SK-N-SH (cell line): Measurements from ENCODE around the gene EFCAB12. TPM values are rescaled to one million over a fixed set of nuclear protein-coding genes. Genes with fewer than 3 reads are reported as not detected.

Source experiments
- CTCF ChIA-PET: fragments of 300-600, 350-600 bp; formaldehyde crosslinking; extraction: SDS; loops from one replicate; lab custom pipeline; 2021; lab: Yijun Ruan, JAX
- POLR2A ChIA-PET: fragments of 350-600 bp; sonication (Branson Sonifier 250); formaldehyde crosslinking; extraction: SDS; loops from one replicate; lab custom pipeline; 2020; ENCODE audit warnings: antibody characterized with exemption, inconsistent platforms; lab: Yijun Ruan, JAX
- DNase-seq: peaks from one replicate; pipeline ENCODE4 v3.0.0; 2012
- H2AFZ ChIP-seq: fragments of 200-600 bp; sonication (generic); 2 replicates; pipeline ENCODE4 v1.8.1; 2016; ENCODE audit warnings: antibody characterized with exemption, mild to moderate bottlenecking, low read depth
- H3F3A ChIP-seq: fragments of 200-600 bp; sonication (generic); replicated peaks from 2 replicates; pipeline ENCODE3; 2016; ENCODE audit warnings: antibody characterized with exemption, mild to moderate bottlenecking; ENCODE audit not compliant: insufficient read depth
- H3K27ac ChIP-seq, 2 experiments: fragments of 200-500 bp in 1 of 2; fragments of 200-600 bp in 1 of 2; sonication (Bioruptor generic) in 1 of 2; sonication (generic), shearing (Covaris generic) in 1 of 2; 2 replicates each; pipeline versions ENCODE4 v1.5.1 to v1.6.1; 2014 to 2016; ENCODE audit warnings: low read depth in 2 of 2, inconsistent platforms in 1 of 2, low read length in 1 of 2, mild to moderate bottlenecking in 1 of 2, mixed read lengths in 1 of 2
- H3K27me3 ChIP-seq: fragments of 200-600 bp; sonication (generic), shearing (Covaris generic); 2 replicates; pipeline ENCODE4 v1.6.1; 2016; ENCODE audit warnings: mixed run types; ENCODE audit not compliant: insufficient read depth
- H3K36me3 ChIP-seq, 2 experiments: fragments of 200-500 bp in 1 of 2; fragments of 200-600 bp in 1 of 2; sonication (Bioruptor generic) in 1 of 2; sonication (generic) in 1 of 2; replicated peaks in 1 of 2; 2 replicates each; pipeline versions ENCODE3 to v1.5.1; 2014 to 2016; ENCODE audit warnings: low read length in 1 of 2, mild to moderate bottlenecking in 1 of 2; ENCODE audit not compliant: insufficient read depth in 2 of 2, control insufficient read depth in 1 of 2
- H3K4me1 ChIP-seq, 2 experiments: fragments of 200-500 bp in 1 of 2; fragments of 200-600 bp in 1 of 2; sonication (Bioruptor generic) in 1 of 2; sonication (generic), shearing (Covaris generic) in 1 of 2; 2 replicates each; pipeline versions ENCODE4 v1.5.1 to v1.6.1; 2014 to 2016; ENCODE audit warnings: low read depth in 1 of 2, low read length in 1 of 2, mixed run types in 1 of 2; ENCODE audit not compliant: insufficient read depth in 2 of 2, control insufficient read depth in 1 of 2
- H3K4me2 ChIP-seq: fragments of 200-600 bp; sonication (generic), shearing (Covaris generic); 2 replicates; pipeline ENCODE4 v1.6.1; 2017; ENCODE audit warnings: mixed run types
- H3K4me3 ChIP-seq, 2 experiments: fragments of 200-500 bp in 1 of 2; fragments of 200-600 bp in 1 of 2; sonication (Bioruptor generic) in 1 of 2; sonication (generic), shearing (Covaris generic) in 1 of 2; 2 replicates each; pipeline versions ENCODE4 v1.5.1 to v1.8.1; 2014 to 2016; ENCODE audit warnings: low read depth in 2 of 2, inconsistent platforms in 1 of 2, low read length in 1 of 2, mild to moderate bottlenecking in 1 of 2, mixed read lengths in 1 of 2, moderate library complexity in 1 of 2
- H3K79me2 ChIP-seq: fragments of 200-600 bp; sonication (generic); 2 replicates; pipeline ENCODE4 v1.8.1; 2017; ENCODE audit warnings: mild to moderate bottlenecking; ENCODE audit not compliant: insufficient read depth
- H3K9ac ChIP-seq: fragments of 200-600 bp; sonication (generic); 2 replicates; pipeline ENCODE4 v1.6.1; 2017; ENCODE audit warnings: mixed run types
- H3K9me2 ChIP-seq: fragments of 200-600 bp; sonication (generic); 2 replicates; pipeline ENCODE4 v1.6.1; 2017; ENCODE audit warnings: mixed run types
- H3K9me3 ChIP-seq: fragments of 200-600 bp; sonication (generic); 2 replicates; pipeline ENCODE4 v1.6.1; 2017; ENCODE audit warnings: mixed run types, mild to moderate bottlenecking, moderate library complexity
- H4K20me1 ChIP-seq: fragments of 200-600 bp; sonication (generic); 2 replicates; pipeline ENCODE4 v1.6.1; 2017; ENCODE audit warnings: mild to moderate bottlenecking, mixed run types; ENCODE audit not compliant: insufficient read depth
- CHD2 ChIP-seq: fragments of 150-350 bp; IDR thresholded peaks from 2 replicates; pipeline ENCODE4 v1.6.1; 2018; ENCODE audit warnings: low read length; ENCODE audit not compliant: partially characterized antibody
- CTCF ChIP-seq: fragments of 200-600 bp; sonication (generic); IDR thresholded peaks from 2 replicates; pipeline ENCODE4 v1.6.1; 2017; ENCODE audit warnings: antibody characterized with exemption, mild to moderate bottlenecking, moderate library complexity
- EP300 ChIP-seq, 2 experiments: IDR thresholded peaks; 2 replicates each; pipeline versions ENCODE4 v1.4.0 to v1.6.1; 2012; ENCODE audit warnings: borderline replicate concordance in 1 of 2, low read depth in 1 of 2, low read length in 1 of 2
- FOXJ3 ChIP-seq: sonication (generic); formaldehyde crosslinking; IDR thresholded peaks from 2 replicates; pipeline ENCODE4 v1.5.1; 2020; ENCODE audit warnings: mild to moderate bottlenecking, missing genetic modification reagents
- FOXM1 ChIP-seq: IDR thresholded peaks from 2 replicates; pipeline ENCODE4 v1.4.0; 2012; ENCODE audit warnings: low read depth, mild to moderate bottlenecking
- GABPA ChIP-seq: IDR thresholded peaks from 2 replicates; pipeline ENCODE4 v1.4.0; 2012; ENCODE audit warnings: low read depth, mild to moderate bottlenecking
- GATA2 ChIP-seq: sonication (generic); formaldehyde crosslinking; IDR thresholded peaks from 2 replicates; pipeline ENCODE4 v1.5.0; 2020; ENCODE audit warnings: mild to moderate bottlenecking, missing genetic modification reagents
- MXI1 ChIP-seq: IDR thresholded peaks from 2 replicates; pipeline ENCODE4 v1.6.1; 2012; ENCODE audit warnings: mild to moderate bottlenecking, low read depth, low read length, improper control_type of control experiment
- NRF1 ChIP-seq: IDR thresholded peaks from 2 replicates; pipeline ENCODE4 v1.6.1; 2012; ENCODE audit warnings: low read depth, mild to moderate bottlenecking, low read length
- RAD21 ChIP-seq: IDR thresholded peaks from 2 replicates; pipeline ENCODE4 v1.6.1; 2012; ENCODE audit warnings: mild to moderate bottlenecking, low read length
- RCOR1 ChIP-seq: fragments of 150-350 bp; IDR thresholded peaks from 2 replicates; pipeline ENCODE4 v1.6.1; 2017; ENCODE audit warnings: antibody characterized with exemption, low read length
- RXRA ChIP-seq: IDR thresholded peaks from 2 replicates; pipeline ENCODE4 v1.4.0; 2012; ENCODE audit warnings: low read depth, mild to moderate bottlenecking, borderline replicate concordance
- ZBTB33 ChIP-seq: IDR thresholded peaks from 2 replicates; pipeline ENCODE4 v1.4.0; 2012; ENCODE audit warnings: low read depth, borderline replicate concordance
- WGBS: methylation state at CpG from one replicate; pipeline ENCODE4 v1.1.6; 2017; ENCODE audit warnings: low lambda C conversion rate; 5-methylcytosine and 5-hydroxymethylcytosine counted together
- polyA plus RNA-seq, 3 experiments: library from polyadenylated mRNA; depleted of rRNA; stranded (reverse); fragments of >200 nt; gene quantifications; 2 replicates each; pipeline ENCODE4 v1.2.3, GENCODE V29; 2012
- TF ChIP-seq, protein P1 (sequence below): fragments of 150-350 bp; IDR thresholded peaks from 2 replicates; pipeline ENCODE4 v1.6.1; 2016; ENCODE audit warnings: mild to moderate bottlenecking, low read depth, low read length
- TF ChIP-seq, protein P2 (sequence below): IDR thresholded peaks from 2 replicates; pipeline ENCODE4 v1.4.0; 2012; ENCODE audit warnings: low read depth

EFCAB12 gene
- polyA plus RNA-seq, 1 of the 3 experiments (the other 2 are of a cell fraction): 0.38 TPM

- TF ChIP-seq ZBTB33: no peak
- TF ChIP-seq, protein P1, sequence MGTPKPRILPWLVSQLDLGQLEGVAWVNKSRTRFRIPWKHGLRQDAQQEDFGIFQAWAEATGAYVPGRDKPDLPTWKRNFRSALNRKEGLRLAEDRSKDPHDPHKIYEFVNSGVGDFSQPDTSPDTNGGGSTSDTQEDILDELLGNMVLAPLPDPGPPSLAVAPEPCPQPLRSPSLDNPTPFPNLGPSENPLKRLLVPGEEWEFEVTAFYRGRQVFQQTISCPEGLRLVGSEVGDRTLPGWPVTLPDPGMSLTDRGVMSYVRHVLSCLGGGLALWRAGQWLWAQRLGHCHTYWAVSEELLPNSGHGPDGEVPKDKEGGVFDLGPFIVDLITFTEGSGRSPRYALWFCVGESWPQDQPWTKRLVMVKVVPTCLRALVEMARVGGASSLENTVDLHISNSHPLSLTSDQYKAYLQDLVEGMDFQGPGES: no peak
These were observed 48.1 kb upstream of the EFCAB12 start (continued) for GRCh38 chr3:129476586-129476985.

DNA sequence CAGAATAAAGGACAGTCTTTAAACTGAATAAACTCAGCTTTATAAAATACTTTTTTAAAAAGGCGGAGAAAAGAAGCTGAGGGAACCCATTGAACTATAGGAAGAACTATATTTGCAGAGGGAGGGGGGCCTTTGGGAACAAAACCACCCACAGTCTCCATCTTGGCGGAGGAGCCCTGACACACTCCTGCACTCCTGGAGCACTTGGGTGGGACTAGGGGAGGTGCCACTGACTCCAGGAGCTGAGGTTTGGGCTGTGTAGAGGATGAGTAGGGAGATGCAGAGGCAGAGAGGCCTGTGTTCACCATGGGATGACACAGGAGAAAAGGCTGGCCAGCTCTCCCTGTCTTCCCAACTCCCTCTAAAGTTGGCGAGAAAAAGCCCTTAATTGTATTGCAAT, 47.4 kb upstream of the EFCAB12 start:
- Histone ChIP-seq H3K36me3 (peaks cover 9 to 29% of the 10 kb centered on the region in 2 experiments), H3K9me2 (no peaks in the 10 kb centered on the region), H3K27ac (no peak overlapping the region), H3K27me3 (no peaks in the 10 kb centered on the region), H3F3A (peaks cover 2% of the 10 kb centered on the region), H3K4me3 (no peak overlapping the region), H3K4me1 (no peaks in the 10 kb centered on the region; a peak in 2 of 4 replicates), H4K20me1 (no peaks in the 10 kb centered on the region), H2AFZ (no peak overlapping the region), H3K79me2 (no peaks in the 10 kb centered on the region), H3K4me2 (no peak overlapping the region), H3K9ac (no peak overlapping the region), H3K9me3 (no peaks in the 10 kb centered on the region)
- ChIA-PET POLR2A (interaction anchor here (0.6 kb wide), 1 partner anchor 825 kb away, joined by 5 read pairs; the partner anchor contains the start of gene RPN1), CTCF (interaction anchor here (1.2 kb wide), 1 partner anchor 14 kb away, joined by 4 read pairs; no protein-coding TSS in a partner anchor)
- WGBS: 98% methylated on average over 3 of the region's 3 CpGs
- TF ChIP-seq FOXJ3 (no peak), FOXM1 (no peak), EP300 (IDR thresholded peaks at IDR 0.05; ENCODE audit: borderline replicate concordance in 1 of 2, low read depth in 1 of 2, low read length in 1 of 2) (no peak)
- DNase-seq: no peak

DNA sequence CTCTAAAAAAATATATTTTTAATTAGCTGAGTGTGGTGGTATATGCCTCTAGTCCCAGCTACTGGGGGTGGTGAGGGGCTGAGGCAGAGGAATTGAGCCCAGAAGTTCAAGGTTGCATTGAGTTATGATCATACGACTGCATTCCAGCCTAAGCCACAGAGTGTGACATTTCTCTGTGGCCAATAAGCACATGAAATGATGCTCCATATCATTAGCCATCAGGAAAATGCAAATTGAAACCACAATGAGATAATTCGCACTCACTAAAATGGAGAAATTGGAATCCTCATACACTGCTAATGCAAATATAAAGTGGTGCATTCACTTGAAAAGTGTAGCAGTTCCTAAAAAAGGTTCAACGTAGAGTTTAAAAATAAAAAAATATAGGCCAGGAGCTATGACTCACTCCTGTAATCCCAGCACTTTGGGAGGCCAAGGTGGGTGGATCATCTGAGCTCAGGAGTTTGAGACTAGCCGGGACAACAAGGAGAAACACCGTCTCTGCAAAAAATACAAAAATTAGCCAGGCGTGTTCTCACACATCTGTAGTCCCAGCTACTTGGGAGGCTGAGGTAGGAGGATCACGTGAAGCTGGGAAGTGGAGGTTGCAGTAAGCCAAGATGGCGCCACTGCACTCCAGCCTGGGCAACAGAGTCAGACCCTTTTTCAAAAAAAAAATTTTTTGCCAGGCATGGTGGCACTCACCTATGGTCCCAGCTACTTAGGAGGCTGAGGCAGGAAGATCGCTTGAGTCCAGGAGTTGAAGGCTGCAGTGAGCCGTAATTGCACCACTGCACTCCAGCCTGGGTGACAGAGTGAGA, 46.8 kb upstream of the EFCAB12 start:
- Histone ChIP-seq H2AFZ (no peak overlapping the region), H3K4me1 (no peaks in the 10 kb centered on the region), H3K36me3 (peaks cover 9 to 25% of the 10 kb centered on the region in 2 experiments), H3K4me2 (no peak overlapping the region), H3K9me3 (no peaks in the 10 kb centered on the region), H3K27ac (no peak overlapping the region)
- POLR2A ChIA-PET: no interaction called here
- DNase-seq: no peak
- WGBS: 96% methylated on average over 10 of the region's 10 CpGs
- no peak for TF ChIP-seq RXRA
- TF ChIP-seq, protein P2, sequence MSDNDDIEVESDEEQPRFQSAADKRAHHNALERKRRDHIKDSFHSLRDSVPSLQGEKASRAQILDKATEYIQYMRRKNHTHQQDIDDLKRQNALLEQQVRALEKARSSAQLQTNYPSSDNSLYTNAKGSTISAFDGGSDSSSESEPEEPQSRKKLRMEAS: no peak
- no peak for TF ChIP-seq CHD2
- no peak for TF ChIP-seq ZBTB33
- TF ChIP-seq RCOR1: no peak
- no peak for TF ChIP-seq GATA2 (CRISPR knock-in tag)
- no peak for TF ChIP-seq RAD21
- no peak for TF ChIP-seq MXI1
- no peak for TF ChIP-seq NRF1
- no peak for TF ChIP-seq GABPA
- no peak for TF ChIP-seq FOXM1
- no peak for TF ChIP-seq CTCF
- TF ChIP-seq, all 33 proteins: peak for 0
- Histone ChIP-seq H3K27me3 (no peaks in the 10 kb centered on the region), H3F3A (no peaks in the 10 kb centered on the region), H4K20me1 (no peaks in the 10 kb centered on the region), H3K79me2 (no peaks in the 10 kb centered on the region), H3K4me3 (no peak overlapping the region), H3K9me2 (no peaks in the 10 kb centered on the region), H3K9ac (no peak overlapping the region)
- CTCF ChIA-PET: interaction anchor here (1.2 to 1.3 kb wide), 2 partner anchors 15 kb away, joined by 4 read pairs; no protein-coding TSS in a partner anchor
